ENCODE results near the gene CNTROB.

CNTROB gene

DNA sequence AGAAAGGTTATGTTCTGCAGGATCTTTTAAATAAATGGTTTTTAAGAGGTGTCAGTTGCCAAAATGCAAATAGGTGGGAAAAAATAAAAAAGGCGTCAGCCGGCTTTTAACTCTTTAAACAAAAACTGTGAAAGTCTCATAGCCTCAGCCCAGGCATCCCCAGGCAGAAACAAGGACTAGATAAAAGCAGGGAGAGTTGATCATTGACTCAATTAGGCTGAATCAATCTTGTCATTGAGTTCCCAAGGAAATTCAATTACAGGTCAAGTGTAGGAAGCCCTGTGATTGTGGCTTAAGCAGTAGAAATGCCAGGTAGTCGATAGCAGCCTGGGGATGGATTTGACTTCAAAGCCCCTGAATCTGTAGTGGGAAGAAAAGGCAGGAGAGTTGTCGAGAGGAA, 39.6 kb downstream of the CNTROB start:
- ATAC-seq (ENCODE audit: insufficient read depth, low read depth) (no peak), DNase-seq (no peak)
- Histone ChIP-seq H3K9ac (ENCODE audit: low read depth, low read length) (no peak overlapping the region), H2AFZ (ENCODE audit: low read depth, low read length) (no peak overlapping the region), H3K79me2 (ENCODE audit: insufficient read depth, low read length) (no peaks in the 10 kb centered on the region), H3K4me1 (ENCODE audit: insufficient read depth, low read length) (no peaks in the 10 kb centered on the region), H3K27me3 (ENCODE audit: insufficient read depth, low read length, poor library complexity) (no peaks in the 10 kb centered on the region), H3K4me2 (ENCODE audit: insufficient read depth, low read length) (no peak overlapping the region), H3K36me3 (ENCODE audit: insufficient read depth, low read length) (no peaks in the 10 kb centered on the region), H3K9me3 (ENCODE audit: insufficient read depth, low read length, severe bottlenecking) (peaks cover 14% of the 10 kb centered on the region), H3K27ac (ENCODE audit: low read length) (no peak overlapping the region), H4K20me1 (ENCODE audit: insufficient read depth, low read length) (no peaks in the 10 kb centered on the region), H3K4me3 (ENCODE audit: low read depth in 1 of 2, low read length in 2 of 2) (no peak overlapping the region)
- TF ChIP-seq EZH2 (IDR thresholded peaks at IDR 0.05; ENCODE audit: borderline replicate concordance, low read depth, low read length, severe bottlenecking) = no peak
- TF ChIP-seq, protein P1, sequence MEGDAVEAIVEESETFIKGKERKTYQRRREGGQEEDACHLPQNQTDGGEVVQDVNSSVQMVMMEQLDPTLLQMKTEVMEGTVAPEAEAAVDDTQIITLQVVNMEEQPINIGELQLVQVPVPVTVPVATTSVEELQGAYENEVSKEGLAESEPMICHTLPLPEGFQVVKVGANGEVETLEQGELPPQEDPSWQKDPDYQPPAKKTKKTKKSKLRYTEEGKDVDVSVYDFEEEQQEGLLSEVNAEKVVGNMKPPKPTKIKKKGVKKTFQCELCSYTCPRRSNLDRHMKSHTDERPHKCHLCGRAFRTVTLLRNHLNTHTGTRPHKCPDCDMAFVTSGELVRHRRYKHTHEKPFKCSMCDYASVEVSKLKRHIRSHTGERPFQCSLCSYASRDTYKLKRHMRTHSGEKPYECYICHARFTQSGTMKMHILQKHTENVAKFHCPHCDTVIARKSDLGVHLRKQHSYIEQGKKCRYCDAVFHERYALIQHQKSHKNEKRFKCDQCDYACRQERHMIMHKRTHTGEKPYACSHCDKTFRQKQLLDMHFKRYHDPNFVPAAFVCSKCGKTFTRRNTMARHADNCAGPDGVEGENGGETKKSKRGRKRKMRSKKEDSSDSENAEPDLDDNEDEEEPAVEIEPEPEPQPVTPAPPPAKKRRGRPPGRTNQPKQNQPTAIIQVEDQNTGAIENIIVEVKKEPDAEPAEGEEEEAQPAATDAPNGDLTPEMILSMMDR (IDR thresholded peaks at IDR 0.05; ENCODE audit: borderline replicate concordance, extremely low read depth, low read length, poor library complexity, severe bottlenecking) = no peak

DNA sequence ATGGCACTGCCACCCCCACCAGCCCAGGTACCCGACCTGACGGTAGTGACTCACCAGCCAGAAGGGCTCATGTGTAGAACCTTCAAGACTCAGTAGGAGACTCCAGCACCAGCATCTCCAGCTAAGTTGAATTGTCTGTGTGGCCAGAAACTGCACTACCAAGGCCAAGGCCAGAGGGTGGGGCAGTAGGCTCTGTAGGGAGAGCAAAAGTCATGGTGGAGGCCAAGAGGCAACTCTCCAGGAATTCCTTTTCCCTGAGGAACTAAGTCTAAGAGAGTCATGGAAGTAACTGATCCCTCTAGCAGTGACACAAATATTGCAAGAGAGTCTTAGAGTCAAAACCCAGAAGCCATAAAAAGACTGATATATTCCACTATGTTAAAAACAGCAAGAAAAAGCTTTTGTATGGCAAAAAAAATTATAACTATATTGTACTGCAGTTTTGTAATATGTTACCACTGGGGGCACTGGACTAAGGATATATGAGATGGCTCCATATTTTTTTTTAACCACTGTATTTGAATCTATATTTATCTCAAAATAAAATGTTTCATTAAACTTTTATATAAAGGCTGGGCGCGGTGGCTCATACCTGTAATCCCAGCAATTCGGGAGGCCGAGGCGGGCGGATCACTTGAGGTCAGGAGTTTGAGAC, 40.3 kb downstream of the CNTROB start:
- H2AFZ ChIP-seq (ENCODE audit: low read depth, low read length) = no peak overlapping the region
- H3K9ac ChIP-seq (ENCODE audit: low read depth, low read length) = no peak overlapping the region
- H3K79me2 ChIP-seq (ENCODE audit: insufficient read depth, low read length) = no peaks in the 10 kb centered on the region
- no peaks in the 10 kb centered on the region for H4K20me1 ChIP-seq (ENCODE audit: insufficient read depth, low read length)
- peaks cover 14% of the 10 kb centered on the region for H3K9me3 ChIP-seq (ENCODE audit: insufficient read depth, low read length, severe bottlenecking)
- no peaks in the 10 kb centered on the region for H3K27me3 ChIP-seq (ENCODE audit: insufficient read depth, low read length, poor library complexity)
- DNase-seq = no peak
- no peaks in the 10 kb centered on the region for H3K4me1 ChIP-seq (ENCODE audit: insufficient read depth, low read length)
- no peak overlapping the region for H3K27ac ChIP-seq (ENCODE audit: low read length)
- H3K4me3 ChIP-seq (ENCODE audit: low read depth in 1 of 2, low read length in 2 of 2) = no peak overlapping the region
- TF ChIP-seq, protein P1 (IDR thresholded peaks at IDR 0.05; ENCODE audit: borderline replicate concordance, extremely low read depth, low read length, poor library complexity, severe bottlenecking) = peak; percentile 26
- no peak for TF ChIP-seq EZH2 (IDR thresholded peaks at IDR 0.05; ENCODE audit: borderline replicate concordance, low read depth, low read length, severe bottlenecking)
- H3K4me2 ChIP-seq (ENCODE audit: insufficient read depth, low read length) = no peak overlapping the region
- ATAC-seq (ENCODE audit: insufficient read depth, low read depth) = no peak
- H3K36me3 ChIP-seq (ENCODE audit: insufficient read depth, low read length) = no peaks in the 10 kb centered on the region

- Histone ChIP-seq H3K4me3 (ENCODE audit: low read depth in 1 of 2, low read length in 2 of 2) (no peak overlapping the region), H3K9me3 (ENCODE audit: insufficient read depth, low read length, severe bottlenecking) (peaks cover 14% of the 10 kb centered on the region), H3K27me3 (ENCODE audit: insufficient read depth, low read length, poor library complexity) (no peaks in the 10 kb centered on the region), H3K36me3 (ENCODE audit: insufficient read depth, low read length) (no peaks in the 10 kb centered on the region), H3K27ac (ENCODE audit: low read length) (no peak overlapping the region), H3K4me2 (ENCODE audit: insufficient read depth, low read length) (no peak overlapping the region), H4K20me1 (ENCODE audit: insufficient read depth, low read length) (no peaks in the 10 kb centered on the region), H3K4me1 (ENCODE audit: insufficient read depth, low read length) (no peaks in the 10 kb centered on the region), H3K9ac (ENCODE audit: low read depth, low read length) (no peak overlapping the region), H3K79me2 (ENCODE audit: insufficient read depth, low read length) (no peaks in the 10 kb centered on the region), H2AFZ (ENCODE audit: low read depth, low read length) (no peak overlapping the region)
- TF ChIP-seq EZH2 (IDR thresholded peaks at IDR 0.05; ENCODE audit: borderline replicate concordance, low read depth, low read length, severe bottlenecking) = no peak
- TF ChIP-seq, protein P1 (IDR thresholded peaks at IDR 0.05; ENCODE audit: borderline replicate concordance, extremely low read depth, low read length, poor library complexity, severe bottlenecking) = no peak
- ATAC-seq (ENCODE audit: insufficient read depth, low read depth) (no peak), DNase-seq (no peak)
Measured at GRCh38 chr17:7974638-7975131, 42.7 kb downstream of the CNTROB start.

All from DND-41 (cell line).